Nephron (organoid): ENCODE measurements around the gene CDH4.

Source experiments
- H3K27ac Mint-ChIP-seq, 3 experiments: 2 replicates each; pipeline ENCODE4 v1.8.0; 2020; ENCODE audit warnings: mixed read lengths in 3 of 3, mild to moderate bottlenecking in 2 of 3, moderate library complexity in 1 of 3
- H3K27me3 Mint-ChIP-seq: 2 replicates; pipeline ENCODE4 v1.8.0; 2021; ENCODE audit warnings: low read depth, mild to moderate bottlenecking, moderate library complexity, mixed read lengths
- H3K36me3 Mint-ChIP-seq: 2 replicates; pipeline ENCODE4 v1.8.0; 2020; ENCODE audit warnings: low read depth, mixed read lengths
- H3K4me1 Mint-ChIP-seq: 2 replicates; pipeline ENCODE4 v1.8.0; 2020; ENCODE audit warnings: mixed read lengths
- H3K4me3 Mint-ChIP-seq, 3 experiments: 2 replicates each; pipeline ENCODE4 v1.8.0; 2020; ENCODE audit warnings: mild to moderate bottlenecking in 3 of 3, mixed read lengths in 3 of 3, moderate library complexity in 2 of 3
- H3K9me3 Mint-ChIP-seq: 2 replicates; pipeline ENCODE4 v1.8.0; 2020; ENCODE audit warnings: mixed read lengths
- TF ChIP-seq, protein P1 (sequence below), 3 experiments: fragments of 200-600 bp; sonication (generic); IDR thresholded peaks; one replicate each; pipeline ENCODE4 v1.5.0; 2021; ENCODE audit warnings: antibody characterized with exemption in 3 of 3; ENCODE audit not compliant: unreplicated experiment in 3 of 3

CDH4 gene

DNA sequence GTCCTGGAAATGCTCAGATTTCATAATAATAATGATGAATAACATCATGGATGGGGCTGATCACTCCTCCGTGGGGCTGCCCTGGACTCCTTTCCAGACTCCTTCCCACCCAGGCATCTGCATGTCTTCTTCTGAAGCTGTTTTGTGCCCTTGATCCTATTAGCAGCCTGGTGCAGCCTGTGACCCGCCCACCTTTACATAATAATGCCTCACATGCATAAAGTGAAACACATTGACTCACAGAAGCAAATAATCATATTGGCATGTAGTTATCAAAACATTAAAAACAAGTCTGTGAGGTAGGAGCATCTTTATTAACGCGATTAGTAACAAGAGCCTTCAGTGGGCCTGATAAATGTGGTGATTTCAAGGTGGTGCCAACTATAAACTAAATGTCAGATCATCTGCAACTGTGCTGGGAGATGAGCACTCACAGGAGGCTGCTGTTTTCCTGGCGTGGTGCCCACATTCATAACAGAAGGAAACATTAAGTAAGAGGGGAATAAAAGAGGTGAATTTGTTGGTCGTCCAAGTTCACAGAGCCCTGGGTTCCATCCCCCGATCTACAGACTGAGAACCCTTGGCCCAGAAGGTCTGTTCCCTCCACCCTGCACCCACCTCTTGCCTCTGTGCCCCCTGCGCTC is 344.7 kb downstream of the CDH4 start:
- Mint-ChIP-seq H3K27ac (no peak overlapping the region), H3K36me3 (peaks cover 3% of the 10 kb centered on the region), H3K4me3 (no peak overlapping the region), H3K27me3 (peaks cover 26% of the 10 kb centered on the region), H3K4me1 (no peaks in the 10 kb centered on the region), H3K9me3 (peaks cover 28% of the 10 kb centered on the region)
- TF ChIP-seq, protein P1, sequence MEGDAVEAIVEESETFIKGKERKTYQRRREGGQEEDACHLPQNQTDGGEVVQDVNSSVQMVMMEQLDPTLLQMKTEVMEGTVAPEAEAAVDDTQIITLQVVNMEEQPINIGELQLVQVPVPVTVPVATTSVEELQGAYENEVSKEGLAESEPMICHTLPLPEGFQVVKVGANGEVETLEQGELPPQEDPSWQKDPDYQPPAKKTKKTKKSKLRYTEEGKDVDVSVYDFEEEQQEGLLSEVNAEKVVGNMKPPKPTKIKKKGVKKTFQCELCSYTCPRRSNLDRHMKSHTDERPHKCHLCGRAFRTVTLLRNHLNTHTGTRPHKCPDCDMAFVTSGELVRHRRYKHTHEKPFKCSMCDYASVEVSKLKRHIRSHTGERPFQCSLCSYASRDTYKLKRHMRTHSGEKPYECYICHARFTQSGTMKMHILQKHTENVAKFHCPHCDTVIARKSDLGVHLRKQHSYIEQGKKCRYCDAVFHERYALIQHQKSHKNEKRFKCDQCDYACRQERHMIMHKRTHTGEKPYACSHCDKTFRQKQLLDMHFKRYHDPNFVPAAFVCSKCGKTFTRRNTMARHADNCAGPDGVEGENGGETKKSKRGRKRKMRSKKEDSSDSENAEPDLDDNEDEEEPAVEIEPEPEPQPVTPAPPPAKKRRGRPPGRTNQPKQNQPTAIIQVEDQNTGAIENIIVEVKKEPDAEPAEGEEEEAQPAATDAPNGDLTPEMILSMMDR (IDR thresholded peaks at IDR 0.05; ENCODE audit: unreplicated experiment in 3 of 3): no peak

DNA sequence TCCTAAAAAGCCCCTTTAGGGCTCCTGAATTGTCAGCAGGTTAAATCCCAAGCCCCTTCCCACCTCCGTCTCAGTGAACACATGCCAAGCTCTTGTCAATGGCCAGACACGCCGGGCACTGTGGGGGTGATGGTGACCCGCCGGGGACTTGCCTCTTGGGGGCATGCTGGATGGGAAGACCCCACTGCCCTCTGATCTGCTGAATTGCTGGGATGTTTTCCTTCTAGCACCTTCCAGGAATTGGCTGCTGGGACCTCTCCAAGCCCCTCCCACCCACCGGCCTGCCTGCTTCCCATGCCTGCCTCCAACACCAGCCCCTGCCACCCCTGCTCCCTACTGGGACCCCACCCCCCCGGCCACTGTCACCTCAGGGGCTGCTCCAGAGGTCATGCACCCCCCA is 345.9 kb downstream of the CDH4 start:
- TF ChIP-seq, protein P1 (IDR thresholded peaks at IDR 0.05; ENCODE audit: unreplicated experiment in 3 of 3): no peak
- Mint-ChIP-seq H3K9me3 (peaks cover 26% of the 10 kb centered on the region), H3K27ac (no peak overlapping the region), H3K4me3 (no peak overlapping the region), H3K36me3 (peaks cover 3% of the 10 kb centered on the region), H3K27me3 (peaks cover 25% of the 10 kb centered on the region), H3K4me1 (no peaks in the 10 kb centered on the region)

DNA sequence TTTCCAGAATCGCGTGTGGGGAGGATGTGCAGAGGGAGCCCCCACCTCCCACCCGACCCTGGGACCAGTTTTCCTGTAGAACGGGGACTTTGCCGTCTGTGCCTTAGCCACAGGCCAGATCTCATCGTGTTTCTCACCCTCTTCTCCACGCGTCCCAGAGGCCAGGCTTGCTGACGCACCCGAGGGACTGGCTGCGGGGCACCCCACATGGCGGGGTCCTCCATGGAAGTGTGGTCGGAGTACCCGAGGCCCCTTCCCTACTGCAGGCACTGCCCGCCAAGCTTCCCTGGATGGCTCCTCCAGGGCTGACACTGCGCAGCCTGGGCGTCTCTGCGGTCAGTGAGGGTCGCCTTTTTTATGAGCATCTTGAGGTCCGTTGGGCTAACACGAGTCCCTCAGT is 346.5 kb downstream of the CDH4 start:
- TF ChIP-seq, protein P1 (IDR thresholded peaks at IDR 0.05; ENCODE audit: unreplicated experiment in 3 of 3): no peak
- H3K27me3 Mint-ChIP-seq: peaks cover 27% of the 10 kb centered on the region

DNA sequence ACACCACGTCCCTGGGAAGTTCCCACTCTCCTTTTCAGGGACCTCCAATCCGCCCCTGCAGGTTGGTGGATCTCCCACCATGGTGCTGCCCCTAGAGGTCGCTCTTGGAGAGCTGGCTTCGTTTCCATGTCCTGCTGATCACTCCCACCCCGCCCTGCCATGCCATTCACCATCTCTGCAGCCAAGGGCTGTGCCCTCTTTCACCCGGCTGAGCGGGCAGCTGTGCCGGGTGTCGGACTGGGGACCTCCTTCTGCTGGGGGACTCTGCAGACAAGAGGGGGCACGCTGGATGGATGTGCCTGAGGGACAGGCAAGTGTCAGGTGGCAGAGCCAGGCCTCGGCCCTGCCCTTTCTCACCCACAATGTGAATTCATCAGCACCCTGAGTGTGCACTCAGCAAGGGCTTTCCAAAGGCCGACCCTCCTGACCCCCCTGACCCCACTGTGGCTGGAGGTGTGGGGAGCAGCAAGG is 347.0 kb downstream of the CDH4 start:
- Mint-ChIP-seq H3K4me3 (no peak overlapping the region), H3K9me3 (peaks cover 22% of the 10 kb centered on the region), H3K36me3 (peaks cover 3% of the 10 kb centered on the region), H3K4me1 (no peaks in the 10 kb centered on the region), H3K27me3 (peaks cover 28% of the 10 kb centered on the region), H3K27ac (no peak overlapping the region)
- TF ChIP-seq, protein P1 (IDR thresholded peaks at IDR 0.05; ENCODE audit: unreplicated experiment in 3 of 3): no peak

More for the DNA sequence above, 346.5 kb downstream of the CDH4 start:
- Mint-ChIP-seq H3K9me3 (peaks cover 22% of the 10 kb centered on the region), H3K36me3 (peaks cover 3% of the 10 kb centered on the region), H3K27ac (no peak overlapping the region), H3K4me1 (no peaks in the 10 kb centered on the region), H3K4me3 (no peak overlapping the region)

DNA sequence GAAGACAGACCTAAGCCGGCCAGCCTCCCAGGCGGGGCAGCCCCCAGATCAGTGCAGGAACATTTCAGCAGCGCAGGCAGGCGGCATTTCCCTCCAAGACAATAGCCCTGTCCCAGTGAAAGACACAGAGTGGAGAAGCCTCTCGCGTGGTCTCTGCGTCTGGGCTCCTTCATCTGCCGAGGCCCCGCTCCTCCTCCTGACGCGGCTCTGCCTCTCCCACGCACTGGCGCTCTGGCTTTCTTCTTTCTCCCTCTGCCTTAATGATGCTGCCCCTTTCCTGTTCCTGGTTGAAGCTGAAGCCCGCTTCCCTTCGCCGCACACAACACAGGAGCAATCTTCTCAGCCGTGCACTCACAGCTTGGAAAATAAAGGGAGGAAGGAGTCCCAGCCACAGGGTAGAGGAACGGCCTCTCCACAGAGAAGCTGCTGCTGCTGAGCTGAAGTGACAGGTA is 347.5 kb downstream of the CDH4 start:
- TF ChIP-seq, protein P1 (IDR thresholded peaks at IDR 0.05; ENCODE audit: unreplicated experiment in 3 of 3): no peak
- peaks cover 32% of the 10 kb centered on the region for H3K27me3 Mint-ChIP-seq
- H3K36me3 Mint-ChIP-seq: peaks cover 3% of the 10 kb centered on the region
- peaks cover 21% of the 10 kb centered on the region for H3K9me3 Mint-ChIP-seq
- no peak overlapping the region for H3K27ac Mint-ChIP-seq
- H3K4me1 Mint-ChIP-seq: no peaks in the 10 kb centered on the region
- H3K4me3 Mint-ChIP-seq: no peak overlapping the region

DNA sequence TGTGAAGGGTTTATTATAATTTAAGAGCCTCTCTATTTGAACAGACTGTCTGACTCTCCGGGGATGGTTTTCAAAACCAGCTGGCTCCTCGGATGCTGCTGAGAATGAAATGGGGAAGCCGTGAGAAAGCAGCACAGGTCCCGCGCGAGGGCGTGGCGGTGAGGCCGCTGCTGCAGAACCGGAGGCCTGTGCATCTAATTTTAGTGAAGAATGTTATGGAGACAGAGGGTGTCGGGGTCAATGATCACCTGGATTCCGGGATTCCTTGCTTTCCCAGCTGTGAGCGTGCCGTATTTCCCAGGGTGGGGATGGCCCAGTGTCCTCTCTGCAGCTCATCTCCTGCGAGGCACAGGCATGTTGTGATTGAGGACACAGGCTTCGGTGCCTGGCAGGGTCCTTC is 348.0 kb downstream of the CDH4 start:
- no peaks in the 10 kb centered on the region for H3K4me1 Mint-ChIP-seq
- no peak overlapping the region for H3K4me3 Mint-ChIP-seq
- no peak overlapping the region for H3K27ac Mint-ChIP-seq
- H3K9me3 Mint-ChIP-seq: peaks cover 18% of the 10 kb centered on the region
- TF ChIP-seq, protein P1 (IDR thresholded peaks at IDR 0.05; ENCODE audit: unreplicated experiment in 3 of 3): no peak
- peaks cover 3% of the 10 kb centered on the region for H3K36me3 Mint-ChIP-seq
- H3K27me3 Mint-ChIP-seq: peaks cover 32% of the 10 kb centered on the region
